GM23338 (cell line): ENCODE measurements around the gene IQGAP2. TPM values are rescaled to one million over a fixed set of nuclear protein-coding genes. Genes with fewer than 3 reads are reported as not detected.

Source experiments
- ATAC-seq: fragments of 200-7000 bp; cut with Tn5 transposase; 3 replicates; pipeline ENCODE4 v1.9.1; 2020
- DNase-seq: peaks from one replicate; pipeline ENCODE4 v3.0.0-alpha.2; 2015; ENCODE audit warnings: low spot score
- H2AFZ ChIP-seq: fragments of 200-600 bp; sonication (generic); 2 replicates; pipeline ENCODE4 v1.8.0; 2016; ENCODE audit warnings: antibody characterized with exemption, mild to moderate bottlenecking, moderate library complexity
- H3F3A ChIP-seq: fragments of 200-600 bp; sonication (generic); replicated peaks from 2 replicates; pipeline ENCODE4 v1.8.0; 2017; ENCODE audit warnings: antibody characterized with exemption, mixed run types, low read depth
- H3K27ac ChIP-seq: fragments of 200-600 bp; sonication (generic); 2 replicates; pipeline ENCODE4 v1.6.1; 2016; ENCODE audit warnings: low read depth
- H3K27me3 ChIP-seq: fragments of 200-600 bp; sonication (generic); 2 replicates; pipeline ENCODE4 v1.8.0; 2016; ENCODE audit warnings: mild to moderate bottlenecking, mixed run types, moderate library complexity; ENCODE audit not compliant: insufficient read depth
- H3K36me3 ChIP-seq: fragments of 200-600 bp; sonication (generic); 2 replicates; pipeline ENCODE4 v1.8.0; 2016; ENCODE audit warnings: mild to moderate bottlenecking; ENCODE audit not compliant: insufficient read depth
- H3K4me1 ChIP-seq: fragments of 200-600 bp; sonication (generic); 2 replicates; pipeline ENCODE4 v1.8.0; 2016; ENCODE audit warnings: mild to moderate bottlenecking, moderate library complexity; ENCODE audit not compliant: insufficient read depth
- H3K4me2 ChIP-seq: fragments of 200-600 bp; sonication (generic); 2 replicates; pipeline ENCODE4 v1.7.1; 2017; ENCODE audit warnings: mixed run types
- H3K4me3 ChIP-seq: fragments of 200-600 bp; sonication (generic); 2 replicates; pipeline ENCODE4 v1.6.1; 2016; ENCODE audit warnings: mixed run types
- H3K79me2 ChIP-seq: fragments of 200-600 bp; sonication (generic); replicated peaks from 2 replicates; pipeline ENCODE4 v1.8.0; 2017; ENCODE audit warnings: mild to moderate bottlenecking; ENCODE audit not compliant: insufficient read depth
- H3K9me2 ChIP-seq: fragments of 200-600 bp; sonication (generic); 2 replicates; pipeline ENCODE4 v1.8.0; 2017; ENCODE audit not compliant: insufficient read depth
- H4K20me1 ChIP-seq: fragments of 200-600 bp; sonication (generic); replicated peaks from 2 replicates; pipeline ENCODE4 v1.8.0; 2017; ENCODE audit warnings: mild to moderate bottlenecking; ENCODE audit not compliant: insufficient read depth
- H3K27ac Mint-ChIP-seq: 2 replicates; pipeline ENCODE4 v1.8.0; 2020; ENCODE audit warnings: inconsistent platforms, mild to moderate bottlenecking, moderate library complexity, mixed read lengths
- H3K27me3 Mint-ChIP-seq: 3 replicates; pipeline ENCODE4 v1.8.0; 2022; ENCODE audit warnings: low read depth, mild to moderate bottlenecking, moderate library complexity, mixed read lengths, inconsistent platforms; ENCODE audit not compliant: insufficient read depth, poor library complexity
- H3K36me3 Mint-ChIP-seq: 3 replicates; pipeline ENCODE4 v1.8.0; 2021; ENCODE audit warnings: low read depth, mild to moderate bottlenecking, inconsistent platforms, moderate library complexity, mixed read lengths
- H3K4me1 Mint-ChIP-seq: 3 replicates; pipeline ENCODE4 v1.8.0; 2020; ENCODE audit warnings: mild to moderate bottlenecking, inconsistent platforms, mixed read lengths
- H3K4me3 Mint-ChIP-seq: 3 replicates; pipeline ENCODE4 v1.8.0; 2021; ENCODE audit warnings: moderate library complexity, mild to moderate bottlenecking, inconsistent platforms, mixed read lengths
- H3K9me3 Mint-ChIP-seq: 3 replicates; pipeline ENCODE4 v1.8.0; 2020; ENCODE audit warnings: moderate library complexity, mild to moderate bottlenecking, inconsistent platforms, mixed read lengths
- CREB1 ChIP-seq: fragments of 250-450 bp; sonication (Bioruptor Pico); IDR thresholded peaks from 2 replicates; pipeline ENCODE4 v1.5.0; 2020; ENCODE audit warnings: low read depth, mild to moderate bottlenecking, moderate library complexity
- EZH2 ChIP-seq: fragments of 200-600 bp; sonication (generic); IDR thresholded peaks from one replicate; pipeline ENCODE4 v1.8.0; 2017; ENCODE audit warnings: antibody characterized with exemption, mild to moderate bottlenecking, low read depth; ENCODE audit not compliant: unreplicated experiment
- EZH2phosphoT487 ChIP-seq: fragments of 200-600 bp; sonication (generic); IDR thresholded peaks from one replicate; pipeline ENCODE4 v1.8.1; 2018; ENCODE audit warnings: antibody characterized with exemption; ENCODE audit not compliant: unreplicated experiment
- JUNB ChIP-seq: IDR thresholded peaks from one replicate; pipeline ENCODE4 v1.6.1; 2016; ENCODE audit warnings: antibody characterized with exemption; ENCODE audit not compliant: unreplicated experiment
- NANOG ChIP-seq: IDR thresholded peaks from 2 replicates; pipeline ENCODE4 v1.6.1; 2016; ENCODE audit warnings: antibody characterized with exemption, borderline replicate concordance
- POLR2AphosphoS5 ChIP-seq: IDR thresholded peaks from 2 replicates; pipeline ENCODE4 v1.6.1; 2016; ENCODE audit warnings: antibody characterized with exemption, low read depth
- STAT1 ChIP-seq: IDR thresholded peaks from one replicate; pipeline ENCODE4 v1.6.1; 2016; ENCODE audit warnings: antibody characterized with exemption; ENCODE audit not compliant: unreplicated experiment
- ZNF114 ChIP-seq: fragments of 250-450 bp; sonication (Bioruptor Pico); IDR thresholded peaks from 2 replicates; pipeline ENCODE4 v1.5.0; 2020; ENCODE audit warnings: mild to moderate bottlenecking, moderate library complexity
- ZNF331 ChIP-seq: fragments of 250-450 bp; sonication (Bioruptor Pico); IDR thresholded peaks from 2 replicates; pipeline ENCODE4 v1.5.0; 2020; ENCODE audit warnings: low read depth, mild to moderate bottlenecking, moderate library complexity
- polyA plus RNA-seq: library from polyadenylated mRNA; unstranded; fragments of >200 nt; fragmentation: Nextera tagmentation; extraction: Ambion mirVana; gene quantifications from 2 replicates; pipeline ENCODE4 v1.2.1, GENCODE V29; 2016
- total RNA-seq: library from RNA; depleted of rRNA; stranded (reverse); fragments of >200 nt; shearing (Covaris generic); gene quantifications from 2 replicates; pipeline ENCODE4 v1.2.3, GENCODE V29; 2014
- TF ChIP-seq, protein P1 (sequence below): fragments of 250-450 bp; sonication (Bioruptor Pico); IDR thresholded peaks from 2 replicates; pipeline ENCODE4 v1.5.0; 2020; ENCODE audit warnings: mild to moderate bottlenecking, moderate library complexity
- TF ChIP-seq, protein P2 (sequence below): IDR thresholded peaks from one replicate; pipeline ENCODE4 v1.6.1; 2018; ENCODE audit warnings: antibody characterized with exemption; ENCODE audit not compliant: unreplicated experiment
- TF ChIP-seq, protein P3 (sequence below), 2 experiments: fragments of 200-600 bp in 1 of 2; sonication (generic) in 1 of 2; conservative IDR thresholded peaks; 2 replicates each; pipeline versions ENCODE4 v1.5.1 to v1.6.1; 2016 to 2017; ENCODE audit warnings: antibody characterized with exemption in 2 of 2, low read depth in 2 of 2, mild to moderate bottlenecking in 2 of 2, moderate library complexity in 1 of 2
- TF ChIP-seq, protein P4 (sequence below): IDR thresholded peaks from 2 replicates; pipeline ENCODE4 v1.6.1; 2016; ENCODE audit warnings: antibody characterized with exemption

The IQGAP2 gene
- total and polyA plus RNA-seq, 2 experiments from 2014 or later, result 60.0 to 86.5 TPM

DNA sequence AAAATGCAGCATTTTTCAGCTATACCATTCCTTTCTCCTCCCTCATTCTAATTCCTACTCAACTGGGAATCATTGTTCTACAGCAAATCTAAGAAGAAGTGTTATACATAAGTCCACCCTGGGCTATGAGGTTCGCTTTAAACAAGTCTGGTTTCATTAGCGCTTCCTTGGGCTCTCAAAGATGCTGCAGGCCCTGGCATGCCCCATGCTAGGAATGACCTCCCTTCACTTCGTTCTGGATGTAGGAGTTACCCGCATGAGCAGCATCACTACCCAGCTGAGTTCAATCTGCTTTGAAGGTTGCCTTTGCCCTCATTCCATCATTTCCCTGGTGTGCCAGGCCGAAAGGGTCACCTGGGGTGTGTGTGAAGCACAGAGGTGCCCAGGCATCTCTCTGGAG, 348.2 kb downstream of the IQGAP2 start:
- Mint-ChIP-seq H3K4me3 (no peak overlapping the region), H3K27ac (no peak overlapping the region), H3K9me3 (no peaks in the 10 kb centered on the region), H3K36me3 (no peaks in the 10 kb centered on the region), H3K4me1 (no peaks in the 10 kb centered on the region), H3K27me3 (peaks cover 2% of the 10 kb centered on the region)
- no peak for DNase-seq
- Histone ChIP-seq H3F3A (no peaks in the 10 kb centered on the region), H4K20me1 (no peaks in the 10 kb centered on the region), H3K4me1 (no peaks in the 10 kb centered on the region), H3K27ac (no peak overlapping the region), H3K79me2 (no peaks in the 10 kb centered on the region), H2AFZ (no peak overlapping the region; the same call in 1 of the 2 replicates), H3K4me3 (no peak overlapping the region), H3K27me3 (no peaks in the 10 kb centered on the region), H3K36me3 (no peaks in the 10 kb centered on the region), H3K4me2 (no peak overlapping the region), H3K9me2 (0 out of 2 replicates have a peak, but pooled peaks cover 3% of the 10 kb centered on the region)
- ATAC-seq, result no peak
- TF ChIP-seq STAT1, result no peak
- TF ChIP-seq, protein P1, sequence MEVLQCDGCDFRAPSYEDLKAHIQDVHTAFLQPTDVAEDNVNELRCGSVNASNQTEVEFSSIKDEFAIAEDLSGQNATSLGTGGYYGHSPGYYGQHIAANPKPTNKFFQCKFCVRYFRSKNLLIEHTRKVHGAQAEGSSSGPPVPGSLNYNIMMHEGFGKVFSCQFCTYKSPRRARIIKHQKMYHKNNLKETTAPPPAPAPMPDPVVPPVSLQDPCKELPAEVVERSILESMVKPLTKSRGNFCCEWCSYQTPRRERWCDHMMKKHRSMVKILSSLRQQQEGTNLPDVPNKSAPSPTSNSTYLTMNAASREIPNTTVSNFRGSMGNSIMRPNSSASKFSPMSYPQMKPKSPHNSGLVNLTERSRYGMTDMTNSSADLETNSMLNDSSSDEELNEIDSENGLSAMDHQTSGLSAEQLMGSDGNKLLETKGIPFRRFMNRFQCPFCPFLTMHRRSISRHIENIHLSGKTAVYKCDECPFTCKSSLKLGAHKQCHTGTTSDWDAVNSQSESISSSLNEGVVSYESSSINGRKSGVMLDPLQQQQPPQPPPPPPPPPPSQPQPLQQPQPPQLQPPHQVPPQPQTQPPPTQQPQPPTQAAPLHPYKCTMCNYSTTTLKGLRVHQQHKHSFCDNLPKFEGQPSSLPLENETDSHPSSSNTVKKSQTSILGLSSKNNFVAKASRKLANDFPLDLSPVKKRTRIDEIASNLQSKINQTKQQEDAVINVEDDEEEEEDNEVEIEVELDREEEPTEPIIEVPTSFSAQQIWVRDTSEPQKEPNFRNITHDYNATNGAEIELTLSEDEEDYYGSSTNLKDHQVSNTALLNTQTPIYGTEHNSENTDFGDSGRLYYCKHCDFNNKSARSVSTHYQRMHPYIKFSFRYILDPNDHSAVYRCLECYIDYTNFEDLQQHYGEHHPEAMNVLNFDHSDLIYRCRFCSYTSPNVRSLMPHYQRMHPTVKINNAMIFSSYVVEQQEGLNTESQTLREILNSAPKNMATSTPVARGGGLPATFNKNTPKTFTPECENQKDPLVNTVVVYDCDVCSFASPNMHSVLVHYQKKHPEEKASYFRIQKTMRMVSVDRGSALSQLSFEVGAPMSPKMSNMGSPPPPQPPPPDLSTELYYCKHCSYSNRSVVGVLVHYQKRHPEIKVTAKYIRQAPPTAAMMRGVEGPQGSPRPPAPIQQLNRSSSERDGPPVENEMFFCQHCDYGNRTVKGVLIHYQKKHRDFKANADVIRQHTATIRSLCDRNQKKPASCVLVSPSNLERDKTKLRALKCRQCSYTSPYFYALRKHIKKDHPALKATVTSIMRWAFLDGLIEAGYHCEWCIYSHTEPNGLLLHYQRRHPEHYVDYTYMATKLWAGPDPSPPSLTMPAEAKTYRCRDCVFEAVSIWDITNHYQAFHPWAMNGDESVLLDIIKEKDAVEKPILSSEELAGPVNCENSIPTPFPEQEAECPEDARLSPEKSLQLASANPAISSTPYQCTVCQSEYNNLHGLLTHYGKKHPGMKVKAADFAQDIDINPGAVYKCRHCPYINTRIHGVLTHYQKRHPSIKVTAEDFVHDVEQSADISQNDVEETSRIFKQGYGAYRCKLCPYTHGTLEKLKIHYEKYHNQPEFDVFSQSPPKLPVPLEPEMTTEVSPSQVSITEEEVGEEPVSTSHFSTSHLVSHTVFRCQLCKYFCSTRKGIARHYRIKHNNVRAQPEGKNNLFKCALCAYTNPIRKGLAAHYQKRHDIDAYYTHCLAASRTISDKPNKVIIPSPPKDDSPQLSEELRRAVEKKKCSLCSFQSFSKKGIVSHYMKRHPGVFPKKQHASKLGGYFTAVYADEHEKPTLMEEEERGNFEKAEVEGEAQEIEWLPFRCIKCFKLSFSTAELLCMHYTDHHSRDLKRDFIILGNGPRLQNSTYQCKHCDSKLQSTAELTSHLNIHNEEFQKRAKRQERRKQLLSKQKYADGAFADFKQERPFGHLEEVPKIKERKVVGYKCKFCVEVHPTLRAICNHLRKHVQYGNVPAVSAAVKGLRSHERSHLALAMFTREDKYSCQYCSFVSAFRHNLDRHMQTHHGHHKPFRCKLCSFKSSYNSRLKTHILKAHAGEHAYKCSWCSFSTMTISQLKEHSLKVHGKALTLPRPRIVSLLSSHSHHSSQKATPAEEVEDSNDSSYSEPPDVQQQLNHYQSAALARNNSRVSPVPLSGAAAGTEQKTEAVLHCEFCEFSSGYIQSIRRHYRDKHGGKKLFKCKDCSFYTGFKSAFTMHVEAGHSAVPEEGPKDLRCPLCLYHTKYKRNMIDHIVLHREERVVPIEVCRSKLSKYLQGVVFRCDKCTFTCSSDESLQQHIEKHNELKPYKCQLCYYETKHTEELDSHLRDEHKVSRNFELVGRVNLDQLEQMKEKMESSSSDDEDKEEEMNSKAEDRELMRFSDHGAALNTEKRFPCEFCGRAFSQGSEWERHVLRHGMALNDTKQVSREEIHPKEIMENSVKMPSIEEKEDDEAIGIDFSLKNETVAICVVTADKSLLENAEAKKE, result no peak
- TF ChIP-seq POLR2AphosphoS5, result no peak
- TF ChIP-seq EZH2phosphoT487, result no peak
- no peak for TF ChIP-seq EZH2
- TF ChIP-seq, protein P2, sequence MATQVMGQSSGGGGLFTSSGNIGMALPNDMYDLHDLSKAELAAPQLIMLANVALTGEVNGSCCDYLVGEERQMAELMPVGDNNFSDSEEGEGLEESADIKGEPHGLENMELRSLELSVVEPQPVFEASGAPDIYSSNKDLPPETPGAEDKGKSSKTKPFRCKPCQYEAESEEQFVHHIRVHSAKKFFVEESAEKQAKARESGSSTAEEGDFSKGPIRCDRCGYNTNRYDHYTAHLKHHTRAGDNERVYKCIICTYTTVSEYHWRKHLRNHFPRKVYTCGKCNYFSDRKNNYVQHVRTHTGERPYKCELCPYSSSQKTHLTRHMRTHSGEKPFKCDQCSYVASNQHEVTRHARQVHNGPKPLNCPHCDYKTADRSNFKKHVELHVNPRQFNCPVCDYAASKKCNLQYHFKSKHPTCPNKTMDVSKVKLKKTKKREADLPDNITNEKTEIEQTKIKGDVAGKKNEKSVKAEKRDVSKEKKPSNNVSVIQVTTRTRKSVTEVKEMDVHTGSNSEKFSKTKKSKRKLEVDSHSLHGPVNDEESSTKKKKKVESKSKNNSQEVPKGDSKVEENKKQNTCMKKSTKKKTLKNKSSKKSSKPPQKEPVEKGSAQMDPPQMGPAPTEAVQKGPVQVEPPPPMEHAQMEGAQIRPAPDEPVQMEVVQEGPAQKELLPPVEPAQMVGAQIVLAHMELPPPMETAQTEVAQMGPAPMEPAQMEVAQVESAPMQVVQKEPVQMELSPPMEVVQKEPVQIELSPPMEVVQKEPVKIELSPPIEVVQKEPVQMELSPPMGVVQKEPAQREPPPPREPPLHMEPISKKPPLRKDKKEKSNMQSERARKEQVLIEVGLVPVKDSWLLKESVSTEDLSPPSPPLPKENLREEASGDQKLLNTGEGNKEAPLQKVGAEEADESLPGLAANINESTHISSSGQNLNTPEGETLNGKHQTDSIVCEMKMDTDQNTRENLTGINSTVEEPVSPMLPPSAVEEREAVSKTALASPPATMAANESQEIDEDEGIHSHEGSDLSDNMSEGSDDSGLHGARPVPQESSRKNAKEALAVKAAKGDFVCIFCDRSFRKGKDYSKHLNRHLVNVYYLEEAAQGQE, result no peak
- no peak for TF ChIP-seq JUNB
- TF ChIP-seq ZNF114, result no peak
- TF ChIP-seq ZNF331 (CRISPR knock-in tag), result no peak
- TF ChIP-seq, protein P3, sequence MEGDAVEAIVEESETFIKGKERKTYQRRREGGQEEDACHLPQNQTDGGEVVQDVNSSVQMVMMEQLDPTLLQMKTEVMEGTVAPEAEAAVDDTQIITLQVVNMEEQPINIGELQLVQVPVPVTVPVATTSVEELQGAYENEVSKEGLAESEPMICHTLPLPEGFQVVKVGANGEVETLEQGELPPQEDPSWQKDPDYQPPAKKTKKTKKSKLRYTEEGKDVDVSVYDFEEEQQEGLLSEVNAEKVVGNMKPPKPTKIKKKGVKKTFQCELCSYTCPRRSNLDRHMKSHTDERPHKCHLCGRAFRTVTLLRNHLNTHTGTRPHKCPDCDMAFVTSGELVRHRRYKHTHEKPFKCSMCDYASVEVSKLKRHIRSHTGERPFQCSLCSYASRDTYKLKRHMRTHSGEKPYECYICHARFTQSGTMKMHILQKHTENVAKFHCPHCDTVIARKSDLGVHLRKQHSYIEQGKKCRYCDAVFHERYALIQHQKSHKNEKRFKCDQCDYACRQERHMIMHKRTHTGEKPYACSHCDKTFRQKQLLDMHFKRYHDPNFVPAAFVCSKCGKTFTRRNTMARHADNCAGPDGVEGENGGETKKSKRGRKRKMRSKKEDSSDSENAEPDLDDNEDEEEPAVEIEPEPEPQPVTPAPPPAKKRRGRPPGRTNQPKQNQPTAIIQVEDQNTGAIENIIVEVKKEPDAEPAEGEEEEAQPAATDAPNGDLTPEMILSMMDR (conservative IDR thresholded peaks at IDR 0.05; ENCODE audit: low read depth in 2 of 2), result no peak
- TF ChIP-seq, protein P4, sequence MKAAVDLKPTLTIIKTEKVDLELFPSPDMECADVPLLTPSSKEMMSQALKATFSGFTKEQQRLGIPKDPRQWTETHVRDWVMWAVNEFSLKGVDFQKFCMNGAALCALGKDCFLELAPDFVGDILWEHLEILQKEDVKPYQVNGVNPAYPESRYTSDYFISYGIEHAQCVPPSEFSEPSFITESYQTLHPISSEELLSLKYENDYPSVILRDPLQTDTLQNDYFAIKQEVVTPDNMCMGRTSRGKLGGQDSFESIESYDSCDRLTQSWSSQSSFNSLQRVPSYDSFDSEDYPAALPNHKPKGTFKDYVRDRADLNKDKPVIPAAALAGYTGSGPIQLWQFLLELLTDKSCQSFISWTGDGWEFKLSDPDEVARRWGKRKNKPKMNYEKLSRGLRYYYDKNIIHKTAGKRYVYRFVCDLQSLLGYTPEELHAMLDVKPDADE, result no peak
- TF ChIP-seq NANOG, result no peak
- TF ChIP-seq CREB1 (CRISPR knock-in tag), result no peak
